HG03108 (cell line): ENCODE results near the gene RUBCNL.
"Not testable (repeated sequence)": the region's sequence is repeated elsewhere in the genome, so short reads cannot be mapped to it uniquely, and the experiment has no call there.

ENCODE experiments used
- ATAC-seq: cut with Tn5 transposase; IDR thresholded peaks from one replicate; pipeline ENCODE4 v1.9.1; 2021; ENCODE audit warnings: moderate library complexity; ENCODE audit not compliant: unreplicated experiment

RUBCNL gene, protein sequence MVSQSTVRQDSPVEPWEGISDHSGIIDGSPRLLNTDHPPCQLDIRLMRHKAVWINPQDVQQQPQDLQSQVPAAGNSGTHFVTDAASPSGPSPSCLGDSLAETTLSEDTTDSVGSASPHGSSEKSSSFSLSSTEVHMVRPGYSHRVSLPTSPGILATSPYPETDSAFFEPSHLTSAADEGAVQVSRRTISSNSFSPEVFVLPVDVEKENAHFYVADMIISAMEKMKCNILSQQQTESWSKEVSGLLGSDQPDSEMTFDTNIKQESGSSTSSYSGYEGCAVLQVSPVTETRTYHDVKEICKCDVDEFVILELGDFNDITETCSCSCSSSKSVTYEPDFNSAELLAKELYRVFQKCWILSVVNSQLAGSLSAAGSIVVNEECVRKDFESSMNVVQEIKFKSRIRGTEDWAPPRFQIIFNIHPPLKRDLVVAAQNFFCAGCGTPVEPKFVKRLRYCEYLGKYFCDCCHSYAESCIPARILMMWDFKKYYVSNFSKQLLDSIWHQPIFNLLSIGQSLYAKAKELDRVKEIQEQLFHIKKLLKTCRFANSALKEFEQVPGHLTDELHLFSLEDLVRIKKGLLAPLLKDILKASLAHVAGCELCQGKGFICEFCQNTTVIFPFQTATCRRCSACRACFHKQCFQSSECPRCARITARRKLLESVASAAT

DNA sequence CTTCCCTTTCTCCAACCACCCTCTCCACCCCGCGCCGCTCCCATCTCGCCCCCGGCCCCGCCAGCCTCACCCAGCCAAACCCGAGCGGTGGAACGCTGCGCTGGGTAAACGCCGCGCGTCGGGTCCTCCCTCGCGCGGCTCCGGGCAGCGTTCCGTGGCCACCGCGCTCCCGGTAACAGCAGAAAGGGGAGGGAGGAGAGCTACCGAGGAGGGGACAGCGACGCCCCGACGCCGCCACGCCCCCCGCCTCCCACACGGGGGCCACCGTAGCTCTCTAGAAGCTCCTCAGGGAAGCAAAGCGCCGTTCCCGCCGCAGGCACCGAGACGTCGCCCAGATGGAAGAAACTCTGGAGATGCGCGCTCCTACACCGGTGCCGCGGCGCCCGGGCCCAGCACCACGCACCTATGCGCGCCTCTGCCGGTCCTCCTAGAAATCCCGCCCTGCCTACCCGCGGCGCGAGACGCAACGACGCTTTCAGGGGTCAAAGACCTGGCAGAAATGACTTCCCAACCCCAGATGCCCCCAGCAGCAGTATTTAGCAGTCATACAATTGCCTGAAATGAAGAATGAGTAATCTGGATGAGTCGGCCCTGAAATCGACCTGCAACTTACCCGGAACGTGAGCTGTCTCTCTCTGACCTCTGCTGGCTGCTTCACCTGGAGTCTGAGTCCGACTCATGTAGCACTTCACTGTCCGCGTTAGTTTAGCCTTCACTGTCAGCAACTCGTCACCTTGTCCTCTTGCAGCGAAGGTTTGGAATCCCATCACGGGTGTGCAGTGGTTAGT, at the start of gene RUBCNL:
RUBCNL (minus strand) TSS at position 189 of the 788 bp plus-strand sequence. CDS start 14,777 bp downstream, outside the sequence.
- no peak for ATAC-seq

DNA sequence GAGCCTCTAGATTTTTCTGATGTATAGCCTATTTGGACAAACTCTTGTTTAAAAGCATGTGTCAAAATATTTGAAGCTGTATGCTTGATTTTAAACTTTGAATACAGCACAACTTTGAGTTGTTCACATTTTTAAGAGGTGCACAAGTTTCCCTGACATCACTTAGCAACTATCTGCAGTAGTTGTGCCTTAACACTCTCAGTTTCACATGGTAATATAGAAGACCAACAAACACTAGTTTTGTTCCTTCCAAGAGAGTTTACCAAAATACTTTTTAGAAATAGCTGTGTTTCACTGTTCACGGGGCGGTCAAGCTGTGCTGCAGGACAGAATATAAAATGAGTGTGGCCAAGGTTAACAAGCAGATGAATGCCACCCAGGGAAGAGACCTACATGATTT, 42.5 kb upstream of the RUBCNL start:
- ATAC-seq: not testable (repeated sequence)

DNA sequence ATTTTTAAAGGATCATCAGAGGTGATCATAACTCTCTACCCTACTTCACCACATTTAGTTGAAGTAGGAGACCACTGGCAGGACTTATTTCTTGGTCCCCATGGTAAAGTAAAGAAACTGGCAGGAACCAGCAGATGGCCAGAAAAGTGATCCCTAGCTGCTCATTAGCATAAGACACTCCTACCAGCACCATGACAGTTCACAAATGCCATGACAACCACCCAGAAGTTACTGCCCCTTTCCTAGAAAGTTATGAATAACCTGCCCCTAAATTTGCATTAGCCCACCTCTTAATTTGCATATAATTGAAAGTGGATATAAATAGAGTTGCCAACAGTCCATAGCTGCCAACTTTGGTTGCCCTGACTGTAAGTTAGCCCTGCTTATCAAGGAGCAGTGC, 18.4 kb upstream of the RUBCNL start:
- no peak for ATAC-seq

DNA sequence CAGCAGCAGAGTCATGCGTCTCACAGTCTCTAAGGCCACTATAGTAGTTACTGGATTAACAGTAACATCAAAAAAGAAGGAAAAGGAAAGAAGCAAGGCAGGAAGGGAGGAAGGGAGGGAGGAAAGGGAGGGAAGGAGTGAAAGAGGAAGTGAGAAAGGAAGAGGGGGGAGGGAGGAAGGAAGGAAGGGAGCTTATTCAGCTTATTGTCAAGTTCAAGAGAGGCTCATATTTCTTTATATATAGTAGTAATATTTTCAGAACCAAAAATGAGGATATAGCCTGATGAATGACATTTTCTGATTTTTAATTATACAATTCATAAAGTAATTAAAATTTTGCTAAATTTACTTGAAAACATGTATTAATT, 17.7 kb upstream of the RUBCNL start:
- ATAC-seq: no peak

DNA sequence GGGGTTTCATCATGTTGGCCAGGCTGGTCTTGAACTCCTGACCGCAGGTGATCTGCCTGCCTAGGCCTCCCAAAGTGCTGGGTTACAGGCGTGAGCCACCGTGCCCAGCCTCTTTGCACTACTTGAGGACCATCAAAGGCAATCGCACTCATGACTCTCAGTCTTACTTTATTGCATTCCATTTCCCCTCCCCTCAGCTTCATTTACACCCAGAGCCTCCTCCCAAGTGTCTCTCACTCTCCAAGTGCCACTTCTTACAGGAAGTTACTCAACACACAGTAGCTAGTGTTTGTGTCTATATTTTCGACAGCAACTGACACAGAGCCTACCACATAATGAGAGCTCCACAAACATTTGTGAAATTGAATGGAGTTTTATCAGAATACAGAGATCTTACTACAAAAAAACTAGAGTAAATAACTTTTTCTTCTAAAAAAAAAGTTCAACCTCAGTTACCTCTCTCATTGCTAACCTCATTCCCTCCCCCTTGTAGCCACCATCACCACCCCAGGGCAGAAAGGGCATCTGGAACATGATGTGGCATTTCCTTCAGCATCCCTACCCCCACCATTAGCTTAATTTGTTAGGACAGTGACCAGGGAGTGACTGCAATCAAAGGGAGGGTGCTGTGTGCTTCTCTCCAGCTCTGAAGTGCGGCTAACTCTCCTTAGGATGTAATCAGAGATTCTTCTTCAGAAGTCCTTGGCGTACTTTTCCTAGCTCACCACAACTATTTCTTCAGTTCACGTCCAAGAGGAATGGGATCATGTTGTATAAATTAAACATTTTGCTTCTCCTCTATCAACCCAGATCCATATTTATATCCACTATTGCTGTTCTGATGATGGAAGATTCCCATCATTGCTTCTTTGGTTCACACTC, 17.0 kb upstream of the RUBCNL start:
- no peak for ATAC-seq

DNA sequence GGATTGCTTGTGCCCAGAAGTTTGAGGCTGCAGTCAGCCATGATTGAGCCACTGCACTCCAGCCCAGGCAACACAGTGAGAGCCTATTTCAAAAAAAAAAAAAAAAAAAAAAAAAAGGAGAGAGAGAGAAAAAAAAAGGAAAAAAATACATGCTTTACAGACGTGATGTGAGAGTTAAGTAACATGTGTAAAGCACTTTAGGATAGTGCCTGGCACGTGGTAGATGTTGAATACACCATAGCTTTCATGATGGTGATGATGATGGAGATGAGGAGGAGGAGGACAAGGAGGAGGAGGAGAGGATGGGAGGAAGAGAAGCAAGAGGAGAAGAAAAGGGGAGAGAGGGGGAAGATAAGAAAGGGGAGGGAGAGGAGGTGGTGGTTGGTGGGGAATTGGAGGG, 15.1 kb upstream of the RUBCNL start:
- ATAC-seq: no peak

DNA sequence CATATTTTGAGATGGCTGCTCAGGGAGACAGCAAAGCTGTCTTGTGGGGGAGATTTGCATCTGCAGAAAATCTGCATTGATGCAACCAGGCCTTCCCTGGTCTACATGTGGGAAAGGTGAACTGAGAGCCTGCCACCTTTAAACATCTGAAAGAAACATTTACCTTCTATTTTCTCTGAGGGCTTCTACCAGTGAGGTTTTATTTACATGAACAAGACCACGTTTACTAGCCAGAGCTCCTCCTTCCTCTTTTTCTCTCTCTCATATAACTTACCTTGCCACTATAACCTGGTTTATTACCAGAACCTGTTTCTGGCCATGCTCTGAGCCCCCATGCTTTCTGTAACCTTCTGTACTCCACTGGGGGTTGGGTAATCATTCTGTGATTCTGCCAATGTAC, 14.4 kb upstream of the RUBCNL start:
- ATAC-seq: no peak

DNA sequence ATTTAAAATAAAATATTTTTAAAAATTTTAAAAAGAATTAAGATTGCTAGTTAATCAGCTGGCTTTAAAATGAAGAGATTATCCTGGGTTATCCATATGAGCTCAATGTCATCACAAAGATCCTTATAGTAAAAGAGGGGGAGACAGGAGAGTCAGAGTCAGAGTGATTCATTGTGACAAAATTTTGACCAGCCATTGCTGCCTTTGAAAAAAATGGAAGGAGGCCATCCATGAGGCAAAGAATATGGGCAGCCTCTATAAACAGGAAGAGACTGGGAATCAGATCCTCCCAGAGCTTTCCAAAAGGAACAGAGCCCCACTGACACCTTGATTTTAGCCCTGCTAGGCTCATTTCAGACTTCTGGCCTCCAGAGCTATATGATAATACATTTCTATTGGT, 9.3 kb upstream of the RUBCNL start:
- ATAC-seq: no peak

DNA sequence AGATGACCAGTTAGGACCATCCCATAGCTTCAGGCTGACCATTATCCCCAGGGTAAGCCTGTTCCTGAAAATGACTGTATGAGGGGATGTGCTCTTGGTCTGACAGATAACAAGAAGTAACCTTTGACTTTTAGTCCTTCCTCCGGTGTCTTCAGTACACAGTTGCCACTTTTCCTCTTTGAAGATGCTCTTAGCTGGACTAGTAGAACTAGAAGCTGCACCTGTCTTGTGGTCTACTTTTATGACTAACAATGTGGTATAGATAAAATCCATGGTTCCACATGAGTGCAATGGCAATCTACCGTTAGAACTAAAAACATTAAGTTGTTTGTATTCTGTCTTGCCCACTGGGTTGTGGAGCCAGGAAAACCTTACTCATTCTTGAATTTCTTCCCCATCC, 5.9 kb upstream of the RUBCNL start:
- no peak for ATAC-seq

DNA sequence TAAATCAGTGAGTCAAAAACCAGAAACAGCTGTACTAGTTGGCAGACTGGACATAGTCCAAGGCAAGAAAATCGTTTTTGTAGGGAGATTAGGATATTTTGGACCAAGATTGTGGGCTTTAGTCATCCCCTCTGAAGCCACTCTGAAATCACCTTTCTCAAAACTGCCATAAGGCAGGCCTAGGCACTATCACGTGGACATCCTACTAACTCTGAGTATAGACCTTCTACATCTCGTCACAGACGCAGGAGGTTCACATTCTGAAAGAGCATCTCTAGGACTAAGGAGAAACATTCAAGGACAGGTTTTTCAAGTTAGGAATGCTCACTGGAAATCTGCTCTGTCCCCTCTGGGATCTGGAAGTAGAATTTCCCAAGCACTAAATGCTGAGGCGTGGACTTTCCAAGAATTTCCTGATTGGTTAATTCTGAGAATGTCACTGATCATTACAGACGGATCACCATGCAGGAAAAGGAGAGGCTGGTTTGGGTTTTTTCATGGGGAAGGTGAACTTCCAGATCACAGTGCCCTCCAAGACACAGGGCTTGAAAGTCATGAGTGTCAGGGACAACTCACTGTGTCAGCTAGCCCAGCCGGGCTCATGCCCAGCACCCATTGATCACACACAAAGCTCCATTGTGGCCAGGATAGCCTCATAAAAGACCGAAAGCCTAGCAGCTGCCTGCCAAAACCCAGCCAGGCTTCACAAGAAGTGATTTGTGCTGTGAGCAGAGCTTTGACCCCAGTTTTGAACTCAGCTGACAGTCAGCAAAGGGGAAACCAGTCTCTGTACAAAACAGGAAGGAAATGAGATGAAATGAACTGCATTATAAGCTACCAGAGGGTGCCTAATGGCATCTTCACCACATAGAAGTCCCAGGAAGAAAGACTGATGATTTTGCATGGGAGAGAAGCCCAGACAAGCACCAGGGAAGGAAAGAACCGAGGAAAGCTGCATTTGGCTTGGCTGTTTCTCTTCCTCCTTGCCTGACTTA, 2.7 kb upstream of the RUBCNL start:
- ATAC-seq: peak; percentile 61

DNA sequence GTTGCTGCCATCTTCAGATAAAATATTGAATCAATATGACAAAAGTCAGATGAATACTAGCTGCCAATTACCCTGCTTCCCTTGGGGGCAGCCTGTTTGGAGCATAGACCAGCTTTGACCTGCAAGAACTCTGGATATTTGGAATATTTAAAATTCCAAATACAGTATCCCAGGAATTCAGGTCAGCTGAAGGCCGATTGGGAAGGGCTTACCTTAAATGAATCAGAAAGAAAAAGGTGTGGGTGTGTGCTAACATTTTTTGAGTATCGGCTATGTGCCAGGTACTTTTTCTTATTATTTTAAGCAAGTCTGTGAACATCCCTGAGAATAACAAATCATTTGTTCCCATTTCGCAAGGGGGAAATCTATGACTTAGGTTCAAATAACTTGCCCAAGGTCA, 1.8 kb upstream of the RUBCNL start:
- ATAC-seq: no peak

DNA sequence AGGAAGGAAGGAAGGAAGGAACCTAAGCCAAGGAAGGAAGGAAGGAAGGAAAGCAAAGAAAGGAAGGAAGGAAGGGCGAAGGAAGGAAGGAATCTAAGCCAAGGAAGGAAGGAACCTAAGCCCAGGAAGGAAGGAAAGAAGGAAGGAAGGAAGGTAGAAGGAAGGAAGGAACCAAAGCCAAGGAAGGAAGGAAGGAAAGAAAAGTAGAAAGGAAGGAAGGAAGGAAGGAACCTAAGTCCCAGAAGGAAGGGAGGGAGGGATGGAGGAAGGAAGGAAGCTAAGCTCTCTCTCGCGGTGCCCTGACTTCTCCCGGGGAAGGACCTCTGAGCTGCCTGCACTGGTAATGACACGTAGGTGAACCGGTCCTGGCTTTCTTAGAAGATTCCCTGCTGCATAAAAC, 1.3 kb upstream of the RUBCNL start:
- ATAC-seq: no peak

DNA sequence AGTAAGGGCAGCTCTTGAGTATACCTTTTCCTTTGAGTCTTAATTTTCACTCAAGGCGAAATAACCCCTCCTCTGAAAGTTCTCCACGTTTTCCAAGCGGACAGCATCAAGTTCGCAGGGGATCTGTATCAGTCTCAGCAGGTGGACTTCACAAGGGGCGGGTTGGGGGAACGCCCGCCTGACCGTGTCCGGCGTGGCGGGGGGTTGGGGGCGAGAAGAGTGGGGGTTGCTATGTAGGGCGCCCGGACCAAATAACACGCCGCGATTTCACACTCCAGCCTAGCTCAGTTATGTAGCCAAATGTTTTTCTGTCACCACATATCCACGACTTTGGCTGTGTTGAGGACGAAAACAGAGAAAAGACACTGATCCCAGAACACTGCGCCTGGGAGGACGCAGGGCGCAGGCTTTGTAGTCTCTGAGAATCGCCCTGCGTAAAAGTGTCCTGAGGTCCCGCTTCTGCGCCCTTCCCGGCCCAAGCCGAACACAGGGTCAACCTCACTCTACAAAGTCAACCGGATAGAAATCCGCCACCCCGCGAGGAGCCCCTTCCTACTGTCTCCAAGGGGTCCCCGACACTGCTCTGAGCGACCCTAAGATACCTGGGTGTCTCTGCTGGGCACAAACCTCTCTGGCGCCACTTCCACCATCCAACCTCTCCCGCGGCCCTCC, 524 bp downstream of the RUBCNL start:
- ATAC-seq: no peak

DNA sequence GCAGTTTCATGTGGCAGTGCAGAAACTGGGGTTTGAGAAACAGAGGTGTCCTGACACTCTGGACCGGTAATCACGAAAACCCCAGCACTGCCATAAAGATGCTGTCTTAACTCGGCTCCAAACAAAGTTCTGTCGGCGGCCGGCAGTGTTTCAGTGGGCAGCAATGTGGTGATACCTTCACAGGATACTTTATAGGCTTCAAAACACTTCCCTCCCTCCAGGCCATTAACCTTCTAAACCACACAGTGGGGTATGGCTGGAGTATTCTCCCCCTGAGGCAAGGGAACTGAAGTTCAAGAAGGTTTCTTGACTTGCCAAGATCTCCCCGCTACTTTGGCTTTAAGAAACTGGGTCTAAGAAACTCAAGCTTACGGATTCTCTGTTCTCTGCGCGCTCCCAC, 1.1 kb downstream of the RUBCNL start:
- no peak for ATAC-seq

DNA sequence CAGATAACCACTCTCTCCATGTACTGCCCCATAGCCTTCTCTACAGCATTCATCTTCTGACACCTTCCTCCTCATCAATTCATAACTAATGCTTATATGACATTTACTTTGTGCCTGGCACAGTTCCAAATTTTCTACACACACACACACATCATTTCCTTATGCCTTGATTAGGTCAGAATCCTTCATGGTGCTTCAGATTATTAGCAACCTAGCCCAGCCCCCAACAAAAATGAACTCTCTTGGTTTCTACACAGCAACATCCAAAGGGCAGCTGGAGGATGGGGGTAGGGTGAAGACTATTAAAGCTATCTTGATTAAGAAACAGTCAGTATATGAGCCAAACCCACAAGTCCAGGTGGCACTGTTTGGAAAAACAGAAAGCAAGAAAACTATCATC, 3.7 kb downstream of the RUBCNL start:
- ATAC-seq: no peak

DNA sequence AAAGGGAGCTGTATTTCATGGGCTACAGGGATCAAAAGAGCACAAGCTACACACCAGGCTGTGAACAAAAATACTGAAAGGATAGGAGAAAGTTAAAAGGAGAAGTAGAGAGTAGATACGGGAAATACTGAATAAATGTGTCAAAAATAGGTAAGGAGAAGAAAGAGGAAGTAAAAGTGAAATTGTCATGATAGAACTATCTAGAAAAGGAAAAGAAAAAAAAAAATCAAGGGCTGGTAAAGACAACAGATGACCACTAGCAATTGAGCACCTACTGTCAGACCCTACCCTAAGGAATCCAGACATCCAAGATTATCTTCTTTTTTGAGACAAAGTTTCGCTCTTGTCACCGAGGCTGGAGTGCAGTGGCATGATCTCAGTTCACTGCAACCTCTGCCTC, 4.8 kb downstream of the RUBCNL start:
- peak; percentile 51 for ATAC-seq

DNA sequence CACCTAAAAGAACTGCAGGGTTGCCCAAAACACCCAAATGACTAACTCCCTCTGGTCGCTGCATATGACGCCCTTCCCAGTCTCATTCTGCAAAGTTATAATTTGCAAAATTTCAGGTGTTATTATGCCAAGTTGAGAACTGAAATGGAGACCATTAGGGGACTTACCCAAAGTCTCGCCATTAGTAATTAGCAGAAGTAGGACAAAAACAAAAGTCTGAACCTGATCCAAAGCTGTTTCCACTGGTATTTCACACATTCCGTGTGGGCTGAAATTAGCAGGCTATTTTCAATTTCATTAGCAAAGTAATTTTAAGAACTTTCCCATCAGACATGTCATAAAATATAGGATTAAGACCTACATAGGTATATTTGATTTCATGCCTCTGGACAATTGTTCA, 6.8 kb downstream of the RUBCNL start:
- ATAC-seq: no peak

DNA sequence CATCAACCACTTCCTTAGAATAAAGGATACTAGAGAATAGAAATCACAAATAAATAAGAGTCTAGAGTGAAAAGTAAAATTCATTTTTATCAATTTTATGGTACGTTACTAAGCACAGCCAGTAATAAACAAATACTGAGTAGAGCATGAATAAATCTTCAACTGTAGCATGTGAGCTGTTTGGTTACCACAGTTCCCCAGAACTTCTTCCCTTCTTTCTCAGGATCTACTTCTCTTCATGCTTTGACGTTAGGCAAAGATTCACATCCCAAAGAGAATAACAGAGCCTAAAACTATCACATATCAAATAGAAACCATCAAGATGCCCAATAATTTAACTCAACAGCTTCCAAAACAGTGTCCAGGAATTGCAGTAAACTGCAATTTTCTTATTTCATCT, 7.4 kb downstream of the RUBCNL start:
- no peak for ATAC-seq

DNA sequence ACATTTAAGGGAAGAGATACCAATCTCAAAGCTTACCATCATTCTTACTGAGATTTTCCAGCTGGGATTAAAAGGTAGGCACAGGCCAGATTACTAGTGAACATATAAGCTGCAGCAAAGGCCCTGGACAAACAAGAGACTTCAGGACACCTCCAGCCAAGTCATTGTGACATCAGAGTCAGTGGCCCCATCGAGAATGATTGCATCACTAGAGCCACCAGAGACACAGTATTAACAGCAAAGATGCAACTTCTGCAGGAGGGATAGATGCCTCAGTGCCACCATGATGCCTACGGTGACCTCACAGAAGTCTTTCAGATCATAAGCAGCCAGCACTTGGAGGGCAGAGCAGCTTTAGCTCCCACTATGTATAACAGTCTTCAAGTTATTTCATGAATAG, 8.6 kb downstream of the RUBCNL start:
- ATAC-seq: no peak
